Measurements from ENCODE around the gene SLC2A11.

DNA sequence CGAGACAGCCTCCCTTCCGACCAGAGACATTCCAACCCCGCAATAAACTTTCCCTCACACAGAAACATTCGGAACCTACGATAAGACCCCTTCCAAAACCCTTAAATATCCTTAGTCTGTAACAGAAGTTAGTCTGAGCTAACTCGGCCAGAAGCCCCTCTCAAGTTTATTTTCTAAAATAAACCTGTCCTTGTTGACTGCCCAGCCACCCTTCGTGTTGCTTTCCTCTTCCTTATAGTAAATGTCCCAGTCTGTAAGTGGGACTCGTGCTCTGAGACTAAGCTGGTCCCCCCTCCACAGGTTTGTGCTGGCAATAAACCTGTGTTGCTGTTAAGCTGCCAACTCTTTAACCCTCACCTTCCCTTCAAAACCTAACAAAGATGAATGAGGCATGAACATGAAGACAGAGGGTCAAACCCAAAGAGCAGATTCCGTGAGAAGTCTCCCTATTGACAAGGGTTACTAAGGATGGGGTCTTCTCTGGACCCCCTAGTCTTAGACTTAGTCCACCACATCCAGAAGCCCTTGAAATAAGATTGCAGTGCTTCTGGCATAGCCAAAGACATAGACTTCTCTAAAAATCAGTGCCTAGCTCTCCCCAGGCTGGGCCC is 54.7 kb downstream of the SLC2A11 start:
- TF ChIP-seq, protein P1, sequence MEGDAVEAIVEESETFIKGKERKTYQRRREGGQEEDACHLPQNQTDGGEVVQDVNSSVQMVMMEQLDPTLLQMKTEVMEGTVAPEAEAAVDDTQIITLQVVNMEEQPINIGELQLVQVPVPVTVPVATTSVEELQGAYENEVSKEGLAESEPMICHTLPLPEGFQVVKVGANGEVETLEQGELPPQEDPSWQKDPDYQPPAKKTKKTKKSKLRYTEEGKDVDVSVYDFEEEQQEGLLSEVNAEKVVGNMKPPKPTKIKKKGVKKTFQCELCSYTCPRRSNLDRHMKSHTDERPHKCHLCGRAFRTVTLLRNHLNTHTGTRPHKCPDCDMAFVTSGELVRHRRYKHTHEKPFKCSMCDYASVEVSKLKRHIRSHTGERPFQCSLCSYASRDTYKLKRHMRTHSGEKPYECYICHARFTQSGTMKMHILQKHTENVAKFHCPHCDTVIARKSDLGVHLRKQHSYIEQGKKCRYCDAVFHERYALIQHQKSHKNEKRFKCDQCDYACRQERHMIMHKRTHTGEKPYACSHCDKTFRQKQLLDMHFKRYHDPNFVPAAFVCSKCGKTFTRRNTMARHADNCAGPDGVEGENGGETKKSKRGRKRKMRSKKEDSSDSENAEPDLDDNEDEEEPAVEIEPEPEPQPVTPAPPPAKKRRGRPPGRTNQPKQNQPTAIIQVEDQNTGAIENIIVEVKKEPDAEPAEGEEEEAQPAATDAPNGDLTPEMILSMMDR (IDR thresholded peaks at IDR 0.05), result no peak
- TF ChIP-seq POLR2A (IDR thresholded peaks at IDR 0.05), result no peak
